ENCODE measurements around the gene TGM1.

GRCh38 chr14:24269910-24270536 lies 7.0 kb upstream of the TGM1 start:
- no peak for TF ChIP-seq POLR2A (IDR thresholded peaks at IDR 0.05)
- TF ChIP-seq CTCF (IDR thresholded peaks at IDR 0.05) = no peak

All from Peyer's patch (tissue), 4 donors.